Endothelial cell of umbilical vein (primary cell): ENCODE data around the gene CDC23. TPM values are rescaled to one million over a fixed set of nuclear protein-coding genes. Genes with fewer than 3 reads are reported as not detected.

ENCODE experiments used
- BruUV-seq: library from RNA; stranded (reverse); fragments of 400-500 nt; replicated peaks from 2 replicates; lab custom pipeline; 2021; lab: Mats Ljungman, UMichigan
- CTCF ChIA-PET: fragments of 300-600, 350-600 bp; sonication (Branson Sonifier 250); formaldehyde crosslinking; loops from one replicate; lab custom pipeline; 2021; ENCODE audit warnings: antibody characterized with exemption, inconsistent platforms; lab: Charles Lee
- POLR2A ChIA-PET: fragments of 300-600, 350-600 bp; sonication (Branson Sonifier 250); formaldehyde crosslinking; loops from one replicate; lab custom pipeline; 2021; ENCODE audit warnings: antibody characterized with exemption, inconsistent platforms; lab: Charles Lee
- DNase-seq: peaks from one replicate; pipeline ENCODE4 v3.0.0-alpha.2; 2011; ENCODE audit warnings: low read depth, low spot score
- FAIRE-seq: peaks from 2 replicates; lab custom pipeline; 2011; peaks lifted over from hg19 to GRCh38; lab: Jason Lieb, UNC
- H2AFZ ChIP-seq: 2 replicates; pipeline ENCODE4 v1.6.0; 2012; ENCODE audit warnings: low read depth, low read length, control low read depth, inconsistent platforms
- H3K27ac ChIP-seq: 2 replicates; pipeline ENCODE4 v1.5.1; 2011; ENCODE audit warnings: low read depth, mild to moderate bottlenecking, control low read depth, low read length, moderate library complexity; ENCODE audit not compliant: insufficient read depth
- H3K27me3 ChIP-seq, 2 experiments: 2 replicates each; pipeline versions ENCODE4 v1.6.0 to v1.6.1; 2011; ENCODE audit warnings: low read length in 2 of 2, mixed read lengths in 1 of 2; ENCODE audit not compliant: control insufficient read depth in 2 of 2, insufficient read depth in 2 of 2
- H3K36me3 ChIP-seq, 2 experiments: 2 replicates in 1 of 2; 3 replicates in 1 of 2; pipeline ENCODE4 v1.5.1; 2011; ENCODE audit warnings: low read length in 2 of 2, mild to moderate bottlenecking in 1 of 2, moderate library complexity in 1 of 2; ENCODE audit not compliant: control insufficient read depth in 2 of 2, insufficient read depth in 2 of 2; ENCODE audit errors: extremely low read depth in 1 of 2
- H3K4me1 ChIP-seq: 3 replicates; pipeline ENCODE4 v1.5.1; 2011; ENCODE audit warnings: mild to moderate bottlenecking, low read length; ENCODE audit not compliant: control insufficient read depth, insufficient read depth; ENCODE audit errors: extremely low read depth
- H3K4me2 ChIP-seq: 2 replicates; pipeline ENCODE4 v1.6.1; 2011; ENCODE audit warnings: low read length, control low read depth, mixed read lengths; ENCODE audit not compliant: insufficient read depth
- H3K4me3 ChIP-seq, 3 experiments: fragments of 200-600 bp in 1 of 3; sonication (generic), shearing (Covaris generic) in 1 of 3; replicated peaks in 1 of 3; 2 replicates each; pipeline ENCODE4 v1.5.1; 2011 to 2016; ENCODE audit warnings: control low read depth in 3 of 3, low read length in 3 of 3, mild to moderate bottlenecking in 2 of 3, inconsistent platforms in 1 of 3, low read depth in 1 of 3, moderate library complexity in 1 of 3; ENCODE audit not compliant: insufficient read depth in 1 of 3
- H3K79me2 ChIP-seq: 2 replicates; pipeline ENCODE4 v1.6.0; 2012; ENCODE audit warnings: low read length, inconsistent platforms; ENCODE audit not compliant: control insufficient read depth, insufficient read depth
- H3K9ac ChIP-seq: replicated peaks from 2 replicates; pipeline ENCODE3; 2011; ENCODE audit warnings: low read length, control low read depth; ENCODE audit not compliant: insufficient read depth; ENCODE audit errors: extremely low read depth
- H3K9me1 ChIP-seq: replicated peaks from 3 replicates; pipeline ENCODE4 v1.6.0; 2011; ENCODE audit warnings: mild to moderate bottlenecking, low read length; ENCODE audit not compliant: control insufficient read depth, insufficient read depth; ENCODE audit errors: extremely low read depth
- H3K9me3 ChIP-seq: replicated peaks from 2 replicates; pipeline ENCODE4 v1.5.1; 2012; ENCODE audit warnings: low read length, inconsistent platforms; ENCODE audit not compliant: control insufficient read depth, insufficient read depth
- H4K20me1 ChIP-seq: replicated peaks from 2 replicates; pipeline ENCODE3; 2011; ENCODE audit warnings: mild to moderate bottlenecking, low read length; ENCODE audit not compliant: control insufficient read depth, insufficient read depth; ENCODE audit errors: extremely low read depth
- EZH2 ChIP-seq: IDR thresholded peaks from 2 replicates; pipeline ENCODE4 v1.6.1; 2012; ENCODE audit warnings: borderline replicate concordance, low read depth, mild to moderate bottlenecking, moderate library complexity, low read length, inconsistent platforms; ENCODE audit not compliant: severe bottlenecking
- FOS ChIP-seq: IDR thresholded peaks from 2 replicates; pipeline ENCODE4 v1.6.1; 2011; ENCODE audit warnings: mild to moderate bottlenecking, low read length, moderate library complexity, borderline replicate concordance; ENCODE audit not compliant: insufficient read depth
- GATA2 ChIP-seq: IDR thresholded peaks from 2 replicates; pipeline ENCODE4 v1.7.0; 2011; ENCODE audit warnings: low read depth, mild to moderate bottlenecking, moderate library complexity, mixed read lengths, low read length; ENCODE audit not compliant: insufficient read length, insufficient read depth
- JUN ChIP-seq: IDR thresholded peaks from 2 replicates; pipeline ENCODE4 v1.6.1; 2011; ENCODE audit warnings: borderline replicate concordance, low read depth; ENCODE audit not compliant: insufficient read length, insufficient read depth
- MYC ChIP-seq: IDR thresholded peaks from one replicate; pipeline ENCODE4 v1.6.1; 2011; ENCODE audit warnings: mild to moderate bottlenecking, low read depth, low read length
- POLR2AphosphoS5 ChIP-seq: IDR thresholded peaks from 2 replicates; pipeline ENCODE4 v1.6.1; 2012; ENCODE audit warnings: low read depth, mild to moderate bottlenecking, control low read depth, low read length, moderate library complexity; ENCODE audit not compliant: insufficient read depth
- dilution Hi-C: fragments of 300-500 bp; cut with MboI; formaldehyde crosslinking; loops from one replicate; pipeline ENCODE4 v1.15.0; 2019; ENCODE audit warnings: low sequenced_read_pairs; ENCODE audit not compliant: extremely low pct_ligation_motif_present
- intact Hi-C: fragments of 100-400 bp; cut with micrococcal nuclease; formaldehyde crosslinking; loops from one replicate; pipeline ENCODE4 v1.10.0; 2022
- polyA plus RNA-seq, 4 experiments: library from polyadenylated mRNA; depleted of rRNA in 3 of 4; stranded (reverse) in 3 of 4; unstranded in 1 of 4; fragments of >200 nt; gene quantifications; 2 replicates each; pipeline versions ENCODE4 v1.2.1 to v1.2.3, GENCODE V29; 2011 to 2012; ENCODE audit warnings: missing spikeins in 1 of 4
- total RNA-seq: library from RNA; stranded (reverse); gene quantifications from 2 replicates; pipeline ENCODE4 v1.2.3, GENCODE V29; 2021
- TF ChIP-seq, protein P1 (sequence below): IDR thresholded peaks from 2 replicates; pipeline ENCODE4 v1.6.1; 2011; ENCODE audit not compliant: insufficient read depth, insufficient read length
- TF ChIP-seq, protein P2 (sequence below), 2 donors: IDR thresholded peaks; 1 replicate in 1 of 2; 2 replicates in 1 of 2; pipeline ENCODE4 v1.5.1; 2011; ENCODE audit warnings: low read length in 2 of 2, mild to moderate bottlenecking in 2 of 2, moderate library complexity in 2 of 2, control low read depth in 1 of 2, inconsistent platforms in 1 of 2, low read depth in 1 of 2; ENCODE audit not compliant: insufficient read depth in 1 of 2; ENCODE audit errors: extremely low read depth in 1 of 2

Gene CDC23
- total and polyA plus RNA-seq, 2 donors (not counting 3 experiments of a cell fraction or from before 2014, with no cell fraction given): 28.5 to 41.2 TPM

DNA sequence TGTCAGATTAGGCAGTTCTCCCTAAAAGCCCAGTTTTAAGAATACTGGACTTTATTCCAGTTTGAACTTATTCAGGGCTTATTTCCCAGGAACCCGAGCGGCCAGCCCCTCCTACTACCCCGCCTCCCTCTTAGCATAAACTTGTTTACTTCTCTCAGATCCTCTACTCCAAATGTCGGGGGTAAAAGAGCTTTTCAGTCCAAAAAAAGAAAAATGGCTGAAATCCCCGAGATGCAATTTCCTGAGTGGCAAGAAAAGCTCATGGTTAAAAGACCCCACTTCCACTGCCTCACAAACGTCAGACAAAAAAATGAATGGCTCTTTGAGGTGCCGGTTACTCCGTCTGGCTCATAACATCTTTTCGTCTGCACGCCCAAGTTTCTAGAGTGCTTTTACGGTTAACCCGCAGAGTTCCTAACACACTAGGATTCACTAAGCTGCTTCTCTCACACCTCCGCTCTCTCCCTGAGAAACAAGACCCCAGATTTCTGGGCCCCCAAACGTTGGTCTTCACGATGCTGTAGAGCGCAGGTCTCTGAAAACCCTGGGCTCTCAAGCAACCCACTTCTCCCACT, 35.1 kb downstream of the CDC23 start:
- FAIRE-seq (no peak), DNase-seq (peak; percentile 60)
- H3K36me3 ChIP-seq: peaks cover 4 to 15% of the 10 kb centered on the region in 2 experiments

DNA sequence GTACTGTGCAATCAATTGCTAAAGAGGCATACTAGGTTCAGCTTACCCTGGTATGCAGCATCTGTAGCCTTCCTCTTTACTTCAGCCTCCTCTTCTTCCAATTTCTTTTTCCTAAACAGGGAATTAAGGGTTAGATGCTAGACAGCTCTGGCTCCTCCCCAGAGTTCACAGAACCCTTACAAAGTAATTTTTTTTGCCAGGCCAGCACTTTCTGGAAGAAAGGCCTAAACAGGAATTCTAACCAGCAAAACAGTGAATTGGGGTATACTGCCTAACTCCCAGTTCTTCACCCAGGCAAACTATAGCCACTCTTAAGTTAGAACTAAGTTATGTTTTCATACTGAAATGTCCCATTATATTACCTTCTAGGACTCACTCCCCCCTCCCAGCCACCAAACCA, 42.8 kb downstream of the CDC23 start:
- POLR2A ChIA-PET: no interaction called here
- Histone ChIP-seq H3K27me3 (no peaks in the 10 kb centered on the region), H3K36me3 (peaks cover 28 to 40% of the 10 kb centered on the region in 2 experiments), H3K9ac (no peak overlapping the region), H3K9me1 (no peaks in the 10 kb centered on the region), H3K9me3 (no peaks in the 10 kb centered on the region), H2AFZ (no peak overlapping the region), H3K4me3 (no peak overlapping the region), H3K79me2 (peaks cover 6% of the 10 kb centered on the region), H4K20me1 (no peaks in the 10 kb centered on the region), H3K27ac (no peak overlapping the region), H3K4me2 (no peak overlapping the region), H3K4me1 (no peaks in the 10 kb centered on the region)
- TF ChIP-seq, protein P1, sequence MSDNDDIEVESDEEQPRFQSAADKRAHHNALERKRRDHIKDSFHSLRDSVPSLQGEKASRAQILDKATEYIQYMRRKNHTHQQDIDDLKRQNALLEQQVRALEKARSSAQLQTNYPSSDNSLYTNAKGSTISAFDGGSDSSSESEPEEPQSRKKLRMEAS: no peak
- TF ChIP-seq, protein P2, sequence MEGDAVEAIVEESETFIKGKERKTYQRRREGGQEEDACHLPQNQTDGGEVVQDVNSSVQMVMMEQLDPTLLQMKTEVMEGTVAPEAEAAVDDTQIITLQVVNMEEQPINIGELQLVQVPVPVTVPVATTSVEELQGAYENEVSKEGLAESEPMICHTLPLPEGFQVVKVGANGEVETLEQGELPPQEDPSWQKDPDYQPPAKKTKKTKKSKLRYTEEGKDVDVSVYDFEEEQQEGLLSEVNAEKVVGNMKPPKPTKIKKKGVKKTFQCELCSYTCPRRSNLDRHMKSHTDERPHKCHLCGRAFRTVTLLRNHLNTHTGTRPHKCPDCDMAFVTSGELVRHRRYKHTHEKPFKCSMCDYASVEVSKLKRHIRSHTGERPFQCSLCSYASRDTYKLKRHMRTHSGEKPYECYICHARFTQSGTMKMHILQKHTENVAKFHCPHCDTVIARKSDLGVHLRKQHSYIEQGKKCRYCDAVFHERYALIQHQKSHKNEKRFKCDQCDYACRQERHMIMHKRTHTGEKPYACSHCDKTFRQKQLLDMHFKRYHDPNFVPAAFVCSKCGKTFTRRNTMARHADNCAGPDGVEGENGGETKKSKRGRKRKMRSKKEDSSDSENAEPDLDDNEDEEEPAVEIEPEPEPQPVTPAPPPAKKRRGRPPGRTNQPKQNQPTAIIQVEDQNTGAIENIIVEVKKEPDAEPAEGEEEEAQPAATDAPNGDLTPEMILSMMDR (IDR thresholded peaks at IDR 0.05; ENCODE audit: extremely low read depth in 1 of 2, insufficient read depth in 1 of 2, low read depth in 1 of 2, low read length in 2 of 2): no peak
- TF ChIP-seq FOS (no peak), MYC (no peak), EZH2 (no peak), POLR2AphosphoS5 (no peak)
- dilution Hi-C loops (no loop called here), intact Hi-C loops (no loop called here)
- DNase-seq (no peak), FAIRE-seq (no peak)
- no TSS peak for BruUV-seq
- CTCF ChIA-PET: no interaction called here

More for the DNA sequence above, 35.1 kb downstream of the CDC23 start:
- Histone ChIP-seq H3K9me1 (no peaks in the 10 kb centered on the region), H3K9me3 (no peaks in the 10 kb centered on the region), H3K4me2 (peak overlapping the region; percentile 64), H2AFZ (peak overlapping the region; percentile 63), H3K9ac (peak overlapping the region; percentile 88), H3K27me3 (no peaks in the 10 kb centered on the region), H3K4me1 (peaks cover 22% of the 10 kb centered on the region), H3K4me3 (peak overlapping the region; percentile 71 to 95 (median 87)), H3K27ac (peak overlapping the region; percentile 68), H4K20me1 (no peaks in the 10 kb centered on the region), H3K79me2 (peaks cover 49% of the 10 kb centered on the region)
- ChIA-PET POLR2A (interaction anchor here (0.7 kb wide), 1 partner anchor 160 kb away, joined by 3 read pairs; the partner anchor contains the start of gene FAM53C), CTCF (interaction anchor here (1.7 to 2.1 kb wide), 3 partner anchors 10 to 326 kb away, joined by 7 to 10 read pairs (median 9); no protein-coding TSS in a partner anchor)
- TF ChIP-seq GATA2 (no peak), EZH2 (no peak), JUN (no peak), POLR2AphosphoS5 (no peak)
- TF ChIP-seq, protein P1: no peak
- intact Hi-C loops (loop anchor here (5.0 kb wide), 1 partner anchor 154 kb away; the partner anchor contains the start of gene CDC25C), dilution Hi-C loops (no loop called here)
- TSS peak; percentile 70 for BruUV-seq
